Smooth muscle cell of the brain vasculature (primary cell): ENCODE data around the gene AP5M1.
"Not testable (repeated sequence)": the region's sequence is repeated elsewhere in the genome, so short reads cannot be mapped to it uniquely, and the experiment has no call there.

Source experiments
- DNase-seq: peaks from one replicate; pipeline ENCODE4 v3.0.0-alpha.2; 2012; ENCODE audit warnings: low read depth, low spot score

AP5M1 gene

DNA sequence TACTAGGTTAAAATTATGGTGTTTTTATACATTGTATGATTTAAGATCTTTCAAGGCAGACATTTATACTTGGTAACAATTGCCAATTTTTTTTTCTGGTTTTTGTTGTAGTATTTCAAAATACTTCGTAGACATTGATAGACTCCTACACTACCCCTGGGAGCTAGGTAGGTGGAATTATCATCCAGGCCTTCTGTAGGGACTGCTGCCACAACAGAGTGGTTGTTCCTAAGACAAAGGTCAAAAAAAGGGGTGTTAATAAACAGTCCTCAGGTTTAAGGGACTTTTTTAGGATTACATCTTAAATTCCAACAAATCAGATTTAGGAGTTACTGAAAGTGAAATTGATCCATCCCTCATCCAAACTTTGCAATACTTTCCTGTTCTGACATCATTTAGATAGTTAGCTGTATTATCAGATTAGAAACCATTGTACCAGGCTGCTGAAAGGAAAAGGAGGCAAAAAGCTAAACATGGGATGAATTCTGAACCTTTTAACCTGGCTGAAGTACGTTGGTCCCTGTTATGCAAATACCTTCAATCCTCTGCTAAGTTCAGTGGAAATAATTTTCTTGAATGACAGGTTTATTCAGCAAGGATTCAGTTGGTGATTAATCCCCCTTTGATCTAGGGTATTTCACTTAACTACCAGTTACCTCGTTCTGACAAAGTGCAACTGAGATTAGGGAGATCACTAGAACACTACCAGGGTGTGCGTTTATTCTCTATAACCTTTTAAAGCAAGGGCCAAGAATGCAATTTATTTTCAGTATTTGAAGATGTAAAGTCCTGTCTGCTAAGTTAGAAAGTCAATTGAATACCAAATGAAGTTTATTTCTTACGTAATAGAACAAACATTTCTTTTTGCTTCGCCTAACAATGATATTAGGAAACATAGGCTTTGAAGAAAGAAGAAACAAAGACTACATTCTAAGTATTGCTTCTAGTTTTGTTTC is 23.2 kb downstream of the AP5M1 start:
- DNase-seq = no peak

DNA sequence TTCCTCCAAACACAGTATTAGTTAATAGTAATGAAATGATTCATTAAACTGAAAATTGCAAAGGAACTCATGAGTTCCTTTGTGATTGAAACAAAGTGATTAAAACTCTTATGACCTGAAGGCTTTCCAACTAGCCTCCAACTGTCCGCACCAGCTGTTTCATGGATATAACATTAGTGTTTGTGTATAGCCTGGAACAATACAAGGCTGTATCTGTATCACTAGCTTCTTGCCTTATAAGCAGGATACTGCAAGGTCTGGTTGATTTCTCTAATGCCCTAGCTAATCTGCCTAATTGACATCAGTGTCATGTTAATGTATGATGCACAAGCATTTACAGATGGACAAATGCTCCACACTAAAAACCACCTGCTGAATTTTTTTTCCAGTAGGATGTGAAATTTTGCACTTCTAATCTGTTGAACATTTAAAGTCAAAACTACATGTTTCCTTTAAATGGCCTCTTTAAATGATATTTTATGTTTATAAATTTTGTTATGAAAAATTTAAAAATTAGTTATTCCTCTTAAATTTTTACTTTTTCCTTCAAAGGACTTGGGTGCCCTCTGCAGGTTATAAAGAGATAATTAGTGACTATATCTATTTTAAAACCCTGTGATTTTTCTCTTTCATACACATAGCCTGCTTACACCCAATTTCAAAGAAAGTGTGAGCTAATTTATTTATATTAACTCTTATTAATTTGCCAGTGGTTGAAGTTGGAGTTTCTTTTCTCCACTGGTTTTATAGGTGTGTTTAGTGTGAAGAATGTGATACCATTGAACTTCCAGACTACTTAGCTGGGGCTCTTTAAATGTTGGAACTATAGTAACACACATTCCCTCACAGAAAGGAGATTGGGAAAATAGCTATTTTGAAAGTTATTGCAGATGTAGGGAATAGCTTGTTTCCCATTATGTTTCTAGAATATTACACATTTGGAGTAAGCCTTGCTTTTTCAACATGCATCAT is 25.4 kb downstream of the AP5M1 start:
- DNase-seq = no peak

DNA sequence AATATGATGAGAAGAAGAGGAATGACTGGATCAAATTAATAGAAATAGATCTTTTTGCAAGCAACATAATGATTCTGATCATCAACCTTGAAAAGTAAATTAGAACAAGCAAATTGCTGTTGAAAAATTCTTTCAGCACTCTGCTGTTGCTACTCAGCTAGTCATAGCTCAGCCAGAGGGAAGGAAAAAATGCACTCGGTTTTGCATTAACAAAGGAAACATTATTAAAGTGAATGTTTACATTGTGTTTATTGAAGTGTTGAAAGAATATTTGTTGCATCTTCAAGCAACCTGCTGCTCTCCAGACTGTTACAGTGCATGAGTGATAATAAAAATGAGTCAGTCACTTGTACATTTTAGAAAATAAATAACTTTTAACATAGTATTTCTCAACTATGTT is 26.5 kb downstream of the AP5M1 start:
- DNase-seq = no peak

DNA sequence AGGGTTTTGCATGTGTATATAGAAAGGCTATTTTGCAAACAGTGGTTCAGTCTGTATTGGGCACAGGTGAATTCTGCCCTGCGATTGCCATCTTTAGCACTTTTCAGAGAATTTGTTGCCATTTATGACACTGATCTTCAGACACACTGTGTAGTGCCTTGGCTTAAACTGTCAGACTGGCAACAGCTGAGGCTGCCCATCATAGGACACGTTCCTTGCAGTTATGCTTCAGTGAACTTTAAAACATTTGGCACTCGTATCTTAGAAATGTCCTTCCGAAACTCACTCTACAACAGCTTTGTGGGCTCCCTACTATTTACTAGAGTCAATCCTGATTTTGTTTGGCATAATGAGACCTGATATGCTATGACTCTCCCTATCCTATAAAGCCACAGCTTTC is 29.1 kb downstream of the AP5M1 start:
- no peak for DNase-seq

DNA sequence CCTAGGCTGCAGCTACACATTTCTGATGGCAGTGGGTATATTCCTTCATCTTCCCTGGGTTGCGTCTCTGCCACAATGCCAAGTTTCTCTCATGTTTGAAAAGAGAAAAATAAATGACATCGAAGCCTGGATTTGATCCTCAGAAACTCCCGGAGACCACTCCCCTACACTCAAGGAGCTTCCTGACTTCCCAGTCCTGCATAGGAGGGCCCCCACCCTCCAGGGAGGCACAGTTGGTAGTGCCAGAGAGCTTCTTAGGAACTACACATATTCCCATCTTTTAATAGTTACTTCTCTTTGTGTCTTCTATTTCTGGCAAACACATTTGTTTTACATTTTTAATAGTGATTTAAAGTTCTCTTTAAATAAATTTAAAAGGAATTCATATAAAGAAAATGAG is 30.7 kb downstream of the AP5M1 start:
- no peak for DNase-seq

DNA sequence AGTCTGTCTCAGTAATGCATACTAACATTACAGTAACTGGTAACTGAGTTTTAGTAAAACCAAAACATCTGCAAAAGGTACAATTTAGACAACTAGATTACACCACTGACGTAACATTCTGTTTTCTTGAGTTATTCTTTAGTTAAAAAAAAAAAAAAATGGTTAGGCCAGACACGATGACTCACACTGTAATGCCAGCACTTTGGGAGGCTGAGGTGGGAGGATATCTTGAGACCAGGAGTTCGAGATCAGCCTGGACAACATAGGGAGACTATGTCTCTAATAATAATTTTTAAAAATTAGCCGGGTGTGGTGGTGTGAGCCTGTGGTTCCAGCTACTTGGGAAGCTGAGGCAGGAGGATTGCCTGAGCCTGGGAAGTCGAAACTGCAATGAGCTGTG is 34.1 kb downstream of the AP5M1 start:
- no peak for DNase-seq

DNA sequence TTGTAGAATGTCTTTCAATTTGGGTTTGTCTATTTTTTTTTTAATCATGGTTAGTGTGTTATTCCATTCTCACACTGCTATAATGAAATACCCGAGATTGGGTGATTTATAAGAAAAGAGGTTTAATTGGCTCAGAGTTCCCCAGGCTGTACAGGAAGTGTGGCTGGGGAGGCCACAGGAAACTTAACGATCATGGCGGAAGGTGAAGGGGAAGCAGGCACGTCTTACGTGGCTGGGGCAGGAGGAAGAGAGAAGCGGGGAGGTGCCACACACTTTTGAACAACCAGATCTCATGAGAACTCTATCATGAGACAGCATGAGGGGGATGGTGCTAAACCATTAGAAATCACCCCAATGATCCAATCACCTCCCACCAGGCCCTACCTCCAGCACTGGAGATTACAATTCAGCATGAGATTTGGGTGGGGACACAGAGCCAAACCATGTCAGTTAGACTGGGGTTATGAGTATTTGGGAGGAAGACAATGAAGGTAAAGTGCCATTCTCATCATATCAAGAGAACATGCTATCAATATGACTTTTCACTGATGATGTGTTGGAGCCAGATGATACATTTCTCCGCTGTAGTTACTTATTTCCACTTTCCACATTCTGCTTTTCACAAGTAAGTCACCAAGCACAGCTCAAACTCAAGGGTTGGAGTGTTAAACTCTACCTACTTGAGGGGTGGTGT is 45.8 kb downstream of the AP5M1 start:
- DNase-seq = no peak

DNA sequence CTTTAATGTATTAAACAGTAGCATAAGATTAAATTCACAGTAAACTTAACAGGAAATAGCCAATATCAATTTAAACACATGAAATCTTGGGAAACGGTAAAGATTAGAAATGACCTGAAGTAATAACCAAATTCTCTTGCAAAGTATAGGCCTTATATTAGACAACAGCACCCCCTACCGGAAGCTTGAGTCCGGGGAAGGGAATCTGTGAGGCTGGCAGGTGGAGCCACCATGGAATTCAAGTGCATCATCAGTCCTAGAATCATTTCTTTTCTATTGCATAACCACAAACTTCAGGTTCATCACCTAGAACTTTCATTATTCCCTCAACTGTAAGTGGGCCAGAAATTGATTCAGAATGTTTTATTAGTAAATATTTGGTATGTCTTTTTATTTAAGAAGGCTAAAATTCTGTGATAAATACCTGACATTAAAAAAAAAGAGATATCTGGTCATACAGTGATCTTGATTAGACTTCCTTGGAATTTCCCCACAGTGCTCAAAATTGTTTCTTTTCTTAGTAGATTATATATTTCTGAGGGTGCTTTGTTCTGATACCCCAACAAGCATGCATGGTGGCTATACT is 48.6 kb downstream of the AP5M1 start:
- peak; percentile 62 for DNase-seq

DNA sequence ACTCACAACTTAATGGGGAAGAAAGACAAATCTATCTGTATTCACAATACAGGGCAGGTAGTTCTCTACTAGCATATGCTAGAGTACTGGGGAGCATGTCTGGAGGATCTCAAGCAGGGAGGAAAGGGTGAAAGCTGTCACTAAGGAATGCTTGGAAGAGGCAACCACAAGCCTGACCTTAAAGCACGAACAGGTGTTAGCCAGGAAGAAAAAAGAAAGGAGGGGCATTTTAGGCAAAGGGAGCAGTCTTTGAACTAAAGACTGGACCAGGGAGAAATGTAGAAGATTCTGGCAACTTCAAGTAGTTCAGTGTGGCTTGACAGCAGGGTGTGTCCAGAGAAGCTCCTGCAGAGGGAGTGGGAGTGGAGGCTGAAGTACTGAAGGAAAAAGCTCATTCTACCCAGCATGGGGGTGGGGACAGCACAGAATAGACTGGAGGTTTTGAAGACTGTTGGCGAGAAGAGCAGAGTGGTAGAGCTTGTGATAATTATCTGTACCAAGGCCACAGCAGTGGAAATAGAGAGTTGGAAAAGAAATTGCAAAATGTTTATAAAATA is 50.9 kb downstream of the AP5M1 start:
- no peak for DNase-seq

DNA sequence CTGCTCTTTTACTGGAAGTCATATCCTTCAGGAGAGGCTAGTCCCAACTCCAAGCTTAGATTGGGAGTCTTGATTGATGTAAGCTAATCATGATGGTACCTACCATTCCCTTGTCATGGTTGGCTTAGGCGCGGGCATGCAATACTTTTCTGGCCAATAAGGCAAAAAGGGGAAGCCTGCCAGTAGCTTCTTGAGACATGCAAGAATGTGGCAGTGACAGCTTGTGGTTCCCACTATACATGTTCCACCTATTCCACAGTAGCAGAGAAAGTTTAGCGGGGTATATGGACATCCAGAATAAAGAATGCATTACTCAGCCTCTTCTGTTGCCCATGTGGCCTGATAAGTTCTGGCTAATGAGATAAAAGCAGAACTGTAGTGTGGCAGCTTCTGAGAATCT is 55.0 kb downstream of the AP5M1 start:
- DNase-seq = no peak

DNA sequence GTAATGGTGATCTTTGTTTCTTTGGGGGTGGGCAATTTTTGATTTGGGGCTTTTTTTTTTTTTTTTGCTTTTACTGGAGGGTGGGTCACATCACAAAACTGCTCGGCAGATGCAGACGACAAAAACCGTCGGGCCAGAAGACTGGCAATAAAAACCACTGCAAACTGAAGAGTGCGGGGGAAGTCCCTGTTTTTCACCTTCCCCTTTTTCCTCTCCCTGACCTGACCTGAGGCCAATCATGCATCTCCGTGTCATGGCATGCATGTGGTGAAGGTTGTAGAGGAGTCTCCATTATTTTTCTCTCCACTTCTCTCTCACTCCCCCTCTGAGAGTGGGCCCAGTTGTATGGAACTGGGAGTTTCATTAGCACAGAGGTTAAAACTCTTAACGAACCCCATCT is 57.5 kb downstream of the AP5M1 start:
- DNase-seq = no peak

DNA sequence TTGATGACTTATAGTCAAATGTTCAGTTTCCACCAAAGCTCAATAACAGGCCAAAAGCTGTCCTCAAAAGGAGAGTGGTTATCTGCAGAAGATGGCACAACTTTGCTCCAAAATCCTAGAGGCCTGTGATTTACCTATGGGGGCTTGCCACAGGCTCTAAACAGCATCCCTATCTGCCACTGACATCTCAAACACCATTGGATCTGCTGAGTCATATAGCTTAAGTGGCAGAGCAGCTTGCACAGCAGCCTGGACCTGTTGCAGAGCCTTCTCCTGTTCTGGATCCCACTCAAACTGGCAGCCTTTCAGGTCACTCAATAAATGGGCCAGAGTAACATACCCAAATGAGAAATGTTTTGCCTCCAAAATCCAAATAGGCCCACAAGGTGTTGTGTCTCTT is 61.1 kb downstream of the AP5M1 start:
- DNase-seq = no peak

DNA sequence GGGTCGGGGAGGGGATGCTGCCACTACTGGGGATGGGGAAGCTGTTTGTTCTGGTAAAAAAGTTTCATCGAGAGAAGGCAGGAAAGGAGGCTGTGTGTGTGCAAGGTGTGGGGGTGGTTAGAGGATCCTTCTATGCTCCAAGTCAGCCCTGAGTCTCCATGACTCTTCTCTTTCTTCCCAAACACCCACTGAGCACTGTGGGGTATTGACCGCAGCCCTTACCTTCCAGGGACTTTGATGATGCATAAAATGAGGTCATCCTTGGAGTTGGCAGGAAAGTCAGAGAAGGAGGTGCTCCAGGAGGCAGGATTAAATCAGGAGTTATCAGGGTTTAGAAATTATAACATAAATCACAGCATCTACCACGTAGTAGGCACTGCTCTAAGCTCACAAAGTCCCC is 63.7 kb downstream of the AP5M1 start:
- not testable (repeated sequence) for DNase-seq

DNA sequence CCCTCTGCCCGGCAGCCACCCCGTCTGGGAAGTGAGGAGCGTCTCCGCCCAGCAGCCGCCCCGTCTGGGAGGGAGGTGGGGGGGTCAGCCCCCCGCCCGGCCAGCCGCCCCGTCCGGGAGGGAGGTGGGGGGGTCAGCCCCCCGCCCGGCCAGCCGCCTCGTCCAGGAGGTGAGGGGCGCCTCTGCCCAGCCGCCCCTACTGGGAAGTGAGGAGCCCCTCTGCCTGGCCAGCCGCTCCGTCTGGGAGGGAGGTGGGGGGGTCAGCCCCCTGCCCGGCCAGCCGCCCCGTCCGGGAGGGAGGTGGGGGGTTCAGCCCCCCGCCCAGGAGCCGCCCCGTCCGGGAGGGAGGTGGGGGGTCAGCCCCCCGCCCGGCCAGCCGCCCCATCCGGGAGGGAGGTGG is 65.0 kb downstream of the AP5M1 start:
- not testable (repeated sequence) for DNase-seq

DNA sequence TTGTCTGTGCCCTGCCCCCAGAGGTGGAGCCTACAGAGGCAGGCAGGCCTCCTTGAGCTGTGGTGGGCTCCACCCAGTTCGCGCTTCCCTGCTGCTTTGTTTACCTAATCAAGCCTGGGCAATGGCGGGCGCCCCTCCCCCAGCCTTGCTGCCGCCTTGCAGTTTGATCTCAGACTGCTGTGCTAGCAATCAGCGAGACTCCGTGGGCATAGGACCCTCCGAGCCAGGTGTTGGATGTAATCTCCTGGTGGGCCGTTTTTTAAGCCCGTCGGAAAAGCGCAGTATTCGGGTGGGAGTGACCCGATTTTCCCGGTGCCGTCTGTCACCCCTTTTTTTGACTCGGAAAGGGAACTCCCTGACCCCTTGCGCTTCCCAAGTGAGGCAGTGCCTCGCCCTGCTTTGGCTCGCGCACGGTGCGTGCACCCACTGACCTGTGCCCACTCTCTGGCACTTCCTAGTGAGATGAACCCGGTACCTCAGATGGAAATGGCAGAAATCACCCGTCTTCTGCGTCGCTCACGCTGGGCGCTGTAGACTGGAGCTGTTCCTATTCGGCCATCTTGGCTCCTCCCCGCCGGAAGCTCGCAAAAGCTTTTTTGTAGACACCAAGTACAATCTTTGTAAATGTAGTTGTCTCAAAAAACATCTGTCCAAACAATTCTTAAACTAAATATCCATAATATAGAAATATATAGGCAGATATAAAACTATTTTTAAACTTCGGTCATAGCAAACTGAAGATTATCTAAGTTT is 75.0 kb downstream of the AP5M1 start:
- DNase-seq = not testable (repeated sequence)

DNA sequence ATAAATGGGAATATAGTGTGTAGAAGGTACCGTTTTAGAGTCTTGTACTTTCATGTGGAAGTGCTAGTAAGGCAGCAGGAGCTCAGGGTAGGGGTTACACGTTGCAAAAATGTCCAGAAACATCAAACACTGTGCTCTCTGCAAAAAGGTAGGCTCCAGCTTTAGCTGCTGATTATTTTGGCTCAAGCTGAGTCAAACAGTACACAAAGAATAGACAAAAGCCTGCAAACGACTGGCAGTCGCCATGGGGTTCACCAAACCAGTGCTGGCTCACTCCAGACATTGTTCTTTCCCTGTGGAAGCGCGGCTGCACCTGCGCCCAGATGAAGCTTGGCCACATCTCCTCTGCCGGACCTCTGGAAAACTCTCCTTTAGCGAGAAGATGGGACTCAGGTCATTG is 76.3 kb downstream of the AP5M1 start:
- no peak for DNase-seq

DNA sequence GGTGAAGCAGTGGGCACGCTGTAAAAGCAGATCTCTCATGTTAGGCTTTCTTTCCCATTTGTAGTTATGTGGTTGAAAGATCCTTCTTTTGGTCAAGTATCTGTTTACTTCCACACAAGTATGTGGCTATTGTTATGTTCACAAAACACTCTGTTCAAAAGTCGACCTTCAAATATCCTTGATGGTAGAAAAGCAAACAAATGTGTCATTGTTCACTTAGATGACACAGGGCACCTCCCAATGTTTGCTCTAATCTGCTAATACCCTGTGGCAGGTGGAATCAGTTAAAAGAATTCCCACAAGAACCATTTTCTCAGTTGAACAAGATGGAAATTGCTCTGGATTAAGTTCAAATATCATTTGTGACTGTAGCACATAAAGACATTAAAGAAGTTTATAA is 78.0 kb downstream of the AP5M1 start:
- DNase-seq = no peak
